ENCODE measurements around the gene BCL2L11.

The BCL2L11 gene

DNA sequence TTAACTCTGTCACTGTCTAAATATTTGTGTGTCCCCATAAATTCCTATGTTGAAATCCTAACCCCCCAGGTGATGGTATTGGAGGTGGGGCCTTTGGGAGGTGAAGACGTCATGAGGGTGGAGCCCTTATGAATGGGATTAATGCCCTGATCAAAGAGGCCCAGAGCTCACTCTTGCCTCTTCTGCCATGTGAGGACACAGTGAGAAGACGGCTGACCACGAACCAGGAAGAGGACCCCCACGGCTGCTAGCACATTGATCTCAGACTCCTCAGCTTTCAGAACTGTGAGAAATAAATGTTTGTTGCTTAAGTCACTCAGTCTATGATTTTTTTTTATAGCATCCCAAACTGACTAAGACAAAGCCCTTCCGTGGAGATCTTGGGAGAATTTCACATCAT is 71.2 kb downstream of the BCL2L11 start:
- Histone ChIP-seq H3K9ac (ENCODE audit: insufficient read length) (no peak overlapping the region), H3K4me3 (no peak overlapping the region), H3K36me3 (ENCODE audit: insufficient read depth, low read length) (no peaks in the 10 kb centered on the region), H3K27ac (no peak overlapping the region), H3K9me3 (ENCODE audit: low read depth, low read length) (no peaks in the 10 kb centered on the region)
- TF ChIP-seq FOXP2 (optimal IDR thresholded peaks at IDR 0.05; ENCODE audit: control extremely low read depth, extremely low read length, insufficient read depth) (no peak), EZH2 (IDR thresholded peaks at IDR 0.05) (no peak), POLR2AphosphoS5 (IDR thresholded peaks at IDR 0.05; ENCODE audit: borderline replicate concordance, low read depth, low read length) (no peak)
- no peak for DNase-seq (ENCODE audit: low read depth, low spot score)

DNA sequence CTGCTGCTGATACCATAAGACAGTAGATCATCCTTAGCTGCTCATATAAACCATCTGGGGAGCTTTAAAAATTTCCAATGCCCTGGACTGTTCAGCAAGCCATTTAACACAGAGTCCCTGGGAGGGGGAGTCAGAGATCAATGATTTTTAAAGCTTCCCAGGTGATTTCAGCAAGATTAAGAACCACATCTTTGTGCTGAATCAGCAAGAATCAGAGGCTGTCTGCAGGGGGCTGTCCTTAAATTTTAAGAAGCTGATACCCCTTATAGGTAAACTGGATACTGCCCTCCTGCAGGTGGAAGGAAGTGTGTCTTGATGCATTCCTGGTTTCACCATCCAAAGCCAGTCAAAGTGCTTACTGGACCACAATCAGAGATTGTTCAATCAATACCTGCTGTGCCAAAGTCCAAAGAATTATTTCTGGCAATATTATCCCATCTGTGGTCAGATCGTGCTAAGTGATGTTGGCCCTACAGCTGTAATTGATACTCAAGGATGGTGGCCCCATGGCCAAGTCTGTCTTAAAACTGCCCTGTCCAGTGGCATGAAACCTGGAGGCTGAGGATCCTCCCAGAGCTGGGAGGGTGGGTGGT is 72.2 kb downstream of the BCL2L11 start:
- H3K9me3 ChIP-seq (ENCODE audit: low read depth, low read length), result no peaks in the 10 kb centered on the region
- no peak overlapping the region for H3K27ac ChIP-seq
- no peak for TF ChIP-seq EZH2 (IDR thresholded peaks at IDR 0.05)
- no peak for TF ChIP-seq POLR2AphosphoS5 (IDR thresholded peaks at IDR 0.05; ENCODE audit: borderline replicate concordance, low read depth, low read length)
- TF ChIP-seq FOXP2 (optimal IDR thresholded peaks at IDR 0.05; ENCODE audit: control extremely low read depth, extremely low read length, insufficient read depth), result no peak
- H3K4me3 ChIP-seq, result no peak overlapping the region
- no peak overlapping the region for H3K9ac ChIP-seq (ENCODE audit: insufficient read length)
- no peaks in the 10 kb centered on the region for H3K36me3 ChIP-seq (ENCODE audit: insufficient read depth, low read length)
- no peak for DNase-seq (ENCODE audit: low read depth, low spot score)

DNA sequence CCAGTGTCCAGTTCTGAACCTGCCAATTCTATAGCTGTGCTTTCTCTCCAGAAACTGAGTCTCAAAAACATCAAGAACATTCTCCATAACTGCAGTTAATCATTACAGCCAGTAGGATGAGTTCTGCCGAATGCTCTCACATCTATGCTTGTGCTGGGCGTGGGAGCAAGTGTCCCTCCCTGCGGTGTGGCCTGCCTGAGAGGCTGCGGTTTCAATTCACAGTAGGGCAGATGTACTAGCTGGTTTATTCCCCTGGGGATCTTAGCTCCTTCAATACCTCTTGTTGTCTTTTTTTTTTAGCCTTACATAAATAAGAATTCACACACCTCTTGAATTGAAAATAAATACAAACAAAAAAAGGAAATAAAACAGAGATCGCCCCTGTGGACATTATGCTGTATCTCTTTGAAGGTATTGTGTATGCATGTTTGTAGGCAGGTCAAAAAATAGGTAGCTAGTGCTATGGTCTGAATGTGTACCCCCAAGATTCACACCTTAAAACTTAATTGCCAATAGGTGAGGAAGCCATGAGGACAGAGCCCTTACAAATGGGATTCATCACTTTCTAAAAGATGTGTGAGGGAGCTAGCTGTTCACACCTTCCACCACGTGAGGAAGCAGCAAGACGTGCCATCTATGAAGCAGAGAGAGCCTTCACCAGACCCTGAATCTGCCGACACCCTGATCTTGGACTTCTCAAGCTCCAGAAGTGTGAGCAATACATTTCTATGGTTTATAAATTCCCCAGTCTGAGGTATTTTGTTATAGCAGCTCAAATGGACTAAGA is 74.3 kb downstream of the BCL2L11 start:
- Histone ChIP-seq H3K9ac (ENCODE audit: insufficient read length) (no peak overlapping the region), H3K4me3 (no peak overlapping the region), H3K9me3 (ENCODE audit: low read depth, low read length) (no peaks in the 10 kb centered on the region), H3K36me3 (ENCODE audit: insufficient read depth, low read length) (no peaks in the 10 kb centered on the region), H3K27ac (no peak overlapping the region)
- DNase-seq (ENCODE audit: low read depth, low spot score), result no peak
- TF ChIP-seq POLR2AphosphoS5 (IDR thresholded peaks at IDR 0.05; ENCODE audit: borderline replicate concordance, low read depth, low read length), result no peak
- no peak for TF ChIP-seq EZH2 (IDR thresholded peaks at IDR 0.05)
- no peak for TF ChIP-seq FOXP2 (optimal IDR thresholded peaks at IDR 0.05; ENCODE audit: control extremely low read depth, extremely low read length, insufficient read depth)

DNA sequence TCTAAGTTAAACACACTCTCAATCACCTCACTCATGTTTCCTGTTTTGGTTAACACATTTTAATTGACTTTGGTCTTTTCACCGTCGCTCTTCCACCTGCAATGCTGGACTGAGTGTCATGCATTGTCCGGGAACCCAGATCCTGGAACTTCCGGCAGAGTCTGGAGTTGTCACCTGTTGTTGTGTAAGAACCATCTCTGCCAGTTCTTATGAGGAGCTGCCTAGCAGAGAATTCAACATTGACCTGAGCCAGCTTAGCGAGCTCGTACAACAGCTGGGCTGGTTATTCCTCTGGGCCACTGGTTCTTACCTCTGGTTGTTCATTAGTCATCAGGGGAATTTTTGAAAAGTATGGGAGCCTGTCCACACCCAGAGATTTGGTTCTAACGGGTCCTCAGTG is 75.7 kb downstream of the BCL2L11 start:
- no peaks in the 10 kb centered on the region for H3K9me3 ChIP-seq (ENCODE audit: low read depth, low read length)
- no peak for DNase-seq (ENCODE audit: low read depth, low spot score)
- H3K27ac ChIP-seq, result no peak overlapping the region
- H3K9ac ChIP-seq (ENCODE audit: insufficient read length), result no peak overlapping the region
- H3K36me3 ChIP-seq (ENCODE audit: insufficient read depth, low read length), result no peaks in the 10 kb centered on the region
- TF ChIP-seq POLR2AphosphoS5 (IDR thresholded peaks at IDR 0.05; ENCODE audit: borderline replicate concordance, low read depth, low read length) (no peak), FOXP2 (optimal IDR thresholded peaks at IDR 0.05; ENCODE audit: control extremely low read depth, extremely low read length, insufficient read depth) (no peak), EZH2 (IDR thresholded peaks at IDR 0.05) (no peak)
- H3K4me3 ChIP-seq, result no peak overlapping the region

DNA sequence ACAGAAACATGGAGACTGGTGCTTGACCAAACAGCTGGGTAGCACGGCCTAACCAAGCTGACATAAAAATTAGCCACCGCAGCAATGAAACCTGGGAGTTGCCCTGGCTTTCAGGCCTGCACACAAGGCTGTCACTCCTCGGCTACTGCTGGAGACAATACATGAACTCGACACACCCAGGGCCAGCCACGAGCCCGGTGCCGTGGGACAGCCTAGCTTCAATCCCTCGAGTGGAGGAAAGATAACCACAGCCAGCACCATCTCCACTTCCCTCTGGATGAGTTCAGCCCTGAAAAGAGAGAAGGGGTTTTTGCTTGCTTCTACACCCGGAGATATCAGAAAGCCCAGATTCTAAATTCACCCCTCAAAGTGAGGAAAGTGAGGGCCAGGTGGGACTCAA is 78.0 kb downstream of the BCL2L11 start:
- Histone ChIP-seq H3K9me3 (ENCODE audit: low read depth, low read length) (no peaks in the 10 kb centered on the region), H3K9ac (ENCODE audit: insufficient read length) (no peak overlapping the region), H3K4me3 (no peak overlapping the region), H3K27ac (no peak overlapping the region), H3K36me3 (ENCODE audit: insufficient read depth, low read length) (no peaks in the 10 kb centered on the region)
- TF ChIP-seq FOXP2 (optimal IDR thresholded peaks at IDR 0.05; ENCODE audit: control extremely low read depth, extremely low read length, insufficient read depth), result no peak
- no peak for TF ChIP-seq EZH2 (IDR thresholded peaks at IDR 0.05)
- no peak for TF ChIP-seq POLR2AphosphoS5 (IDR thresholded peaks at IDR 0.05; ENCODE audit: borderline replicate concordance, low read depth, low read length)
- no peak for DNase-seq (ENCODE audit: low read depth, low spot score)

DNA sequence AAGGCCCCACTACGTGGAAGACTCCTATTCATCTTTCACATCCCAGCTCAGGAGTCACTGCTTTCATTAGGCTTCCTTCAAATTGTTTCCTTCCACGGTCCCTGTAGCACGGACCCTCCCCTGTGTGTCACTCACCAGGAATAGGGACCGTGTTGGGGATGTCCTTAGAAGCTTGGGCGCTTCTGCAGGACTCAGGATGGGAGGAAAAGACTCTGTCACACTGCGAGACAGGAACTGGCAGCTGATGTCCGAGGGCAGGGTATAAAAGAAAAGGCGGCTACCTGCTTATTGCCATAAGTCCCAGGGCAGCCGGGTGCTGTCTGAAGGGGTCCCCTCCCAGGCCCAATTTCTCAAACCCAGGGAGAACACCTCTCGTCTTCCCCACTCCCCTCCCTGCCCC is 79.1 kb downstream of the BCL2L11 start:
- no peak overlapping the region for H3K9ac ChIP-seq (ENCODE audit: insufficient read length)
- no peaks in the 10 kb centered on the region for H3K36me3 ChIP-seq (ENCODE audit: insufficient read depth, low read length)
- TF ChIP-seq EZH2 (IDR thresholded peaks at IDR 0.05), result no peak
- TF ChIP-seq POLR2AphosphoS5 (IDR thresholded peaks at IDR 0.05; ENCODE audit: borderline replicate concordance, low read depth, low read length), result no peak
- no peak for TF ChIP-seq FOXP2 (optimal IDR thresholded peaks at IDR 0.05; ENCODE audit: control extremely low read depth, extremely low read length, insufficient read depth)
- no peak overlapping the region for H3K4me3 ChIP-seq
- DNase-seq (ENCODE audit: low read depth, low spot score), result no peak
- H3K27ac ChIP-seq, result no peak overlapping the region
- no peaks in the 10 kb centered on the region for H3K9me3 ChIP-seq (ENCODE audit: low read depth, low read length)

DNA sequence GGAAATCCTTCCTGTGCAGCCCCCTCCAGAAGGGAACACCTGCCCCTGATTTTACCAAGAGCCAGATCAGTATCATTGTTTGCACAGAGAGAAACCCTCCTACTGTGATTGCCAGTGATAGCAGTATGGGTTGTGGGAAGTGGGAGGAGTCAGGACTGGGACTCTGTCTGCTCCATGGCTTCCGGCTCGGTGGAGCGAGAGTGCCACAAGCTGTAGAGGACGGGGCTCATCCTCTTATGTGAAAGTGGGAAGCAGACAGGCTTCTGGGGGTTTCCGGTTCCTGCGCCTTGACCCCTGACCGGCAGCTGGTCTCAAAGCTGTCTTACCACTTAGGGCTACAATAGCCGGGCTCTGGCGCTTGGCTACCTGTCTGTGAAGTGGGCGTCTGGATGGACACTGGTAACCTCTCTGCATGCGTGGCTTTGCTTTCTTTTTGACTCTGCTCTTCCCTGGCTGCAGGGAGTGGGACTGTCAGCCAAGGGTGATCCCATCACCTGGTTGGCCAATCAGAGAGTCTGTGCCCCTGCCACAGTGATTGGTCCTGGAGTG is 79.7 kb downstream of the BCL2L11 start:
- Histone ChIP-seq H3K27ac (no peak overlapping the region), H3K9ac (ENCODE audit: insufficient read length) (no peak overlapping the region), H3K4me3 (no peak overlapping the region), H3K9me3 (ENCODE audit: low read depth, low read length) (no peaks in the 10 kb centered on the region), H3K36me3 (ENCODE audit: insufficient read depth, low read length) (no peaks in the 10 kb centered on the region)
- DNase-seq (ENCODE audit: low read depth, low spot score), result peak; percentile 2
- no peak for TF ChIP-seq EZH2 (IDR thresholded peaks at IDR 0.05)
- no peak for TF ChIP-seq FOXP2 (optimal IDR thresholded peaks at IDR 0.05; ENCODE audit: control extremely low read depth, extremely low read length, insufficient read depth)
- TF ChIP-seq POLR2AphosphoS5 (IDR thresholded peaks at IDR 0.05; ENCODE audit: borderline replicate concordance, low read depth, low read length), result no peak

DNA sequence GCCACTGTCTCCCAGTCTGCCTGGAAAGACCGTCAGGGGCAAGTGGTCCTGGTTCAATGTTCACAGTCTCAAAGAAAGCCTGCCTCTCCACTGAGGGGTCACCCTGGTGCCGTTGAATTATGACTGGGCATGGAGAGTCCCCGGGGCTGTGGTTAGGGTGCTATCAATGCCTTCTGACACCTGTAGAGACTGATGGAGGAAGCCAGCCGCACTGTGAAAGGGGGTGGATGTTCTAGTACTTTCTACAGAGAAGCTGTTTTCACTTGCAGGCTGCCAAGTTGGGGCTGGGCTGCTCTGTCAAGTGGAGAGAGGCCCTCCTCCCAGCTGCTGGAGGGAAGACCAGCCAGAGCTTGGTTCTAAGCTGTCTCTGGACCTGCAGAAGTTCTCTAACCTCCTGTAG is 80.5 kb downstream of the BCL2L11 start:
- TF ChIP-seq POLR2AphosphoS5 (IDR thresholded peaks at IDR 0.05; ENCODE audit: borderline replicate concordance, low read depth, low read length) (no peak), EZH2 (IDR thresholded peaks at IDR 0.05) (no peak), FOXP2 (optimal IDR thresholded peaks at IDR 0.05; ENCODE audit: control extremely low read depth, extremely low read length, insufficient read depth) (no peak)
- Histone ChIP-seq H3K9me3 (ENCODE audit: low read depth, low read length) (no peaks in the 10 kb centered on the region), H3K36me3 (ENCODE audit: insufficient read depth, low read length) (no peaks in the 10 kb centered on the region), H3K9ac (ENCODE audit: insufficient read length) (no peak overlapping the region), H3K27ac (no peak overlapping the region), H3K4me3 (no peak overlapping the region)
- DNase-seq (ENCODE audit: low read depth, low spot score), result no peak
